Measurements from ENCODE around the gene MAPK4. TPM values are rescaled to one million over a fixed set of nuclear protein-coding genes. Genes with fewer than 3 reads are reported as not detected.

Gene MAPK4
- total RNA-seq, 1 donor from 2014 or later: not detected

DNA sequence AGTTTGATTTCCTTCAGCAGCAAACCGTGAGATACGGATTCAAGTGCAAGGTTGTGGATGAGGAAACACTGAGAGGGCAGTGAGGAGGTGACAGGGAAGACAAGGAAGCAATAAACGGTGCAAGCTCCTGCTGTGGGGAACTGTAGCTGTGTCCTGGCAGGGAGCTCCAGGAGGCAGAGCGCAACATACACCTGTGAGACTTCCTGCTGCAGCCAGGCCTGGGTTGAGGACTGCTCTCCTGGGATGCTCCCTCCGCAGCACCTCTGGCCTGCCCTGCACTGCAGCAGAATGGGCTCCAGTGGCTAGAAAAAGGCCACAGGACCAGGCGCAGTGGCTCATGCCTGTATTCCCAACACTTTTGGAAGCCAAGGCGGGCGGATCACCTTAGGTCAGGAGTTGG, 174.5 kb downstream of the MAPK4 start:
- TF ChIP-seq, protein P1, sequence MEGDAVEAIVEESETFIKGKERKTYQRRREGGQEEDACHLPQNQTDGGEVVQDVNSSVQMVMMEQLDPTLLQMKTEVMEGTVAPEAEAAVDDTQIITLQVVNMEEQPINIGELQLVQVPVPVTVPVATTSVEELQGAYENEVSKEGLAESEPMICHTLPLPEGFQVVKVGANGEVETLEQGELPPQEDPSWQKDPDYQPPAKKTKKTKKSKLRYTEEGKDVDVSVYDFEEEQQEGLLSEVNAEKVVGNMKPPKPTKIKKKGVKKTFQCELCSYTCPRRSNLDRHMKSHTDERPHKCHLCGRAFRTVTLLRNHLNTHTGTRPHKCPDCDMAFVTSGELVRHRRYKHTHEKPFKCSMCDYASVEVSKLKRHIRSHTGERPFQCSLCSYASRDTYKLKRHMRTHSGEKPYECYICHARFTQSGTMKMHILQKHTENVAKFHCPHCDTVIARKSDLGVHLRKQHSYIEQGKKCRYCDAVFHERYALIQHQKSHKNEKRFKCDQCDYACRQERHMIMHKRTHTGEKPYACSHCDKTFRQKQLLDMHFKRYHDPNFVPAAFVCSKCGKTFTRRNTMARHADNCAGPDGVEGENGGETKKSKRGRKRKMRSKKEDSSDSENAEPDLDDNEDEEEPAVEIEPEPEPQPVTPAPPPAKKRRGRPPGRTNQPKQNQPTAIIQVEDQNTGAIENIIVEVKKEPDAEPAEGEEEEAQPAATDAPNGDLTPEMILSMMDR (IDR thresholded peaks at IDR 0.05): no peak
- Mint-ChIP-seq H3K9me3 (no peaks in the 10 kb centered on the region), H3K27me3 (no peaks in the 10 kb centered on the region), H3K27ac (no peak overlapping the region), H3K36me3 (ENCODE audit: low read depth) (no peaks in the 10 kb centered on the region), H3K4me3 (no peak overlapping the region), H3K4me1 (no peaks in the 10 kb centered on the region)
- DNase-seq (no peak), ATAC-seq (ENCODE audit: low read depth) (no peak)
- intact Hi-C loops (cut with micrococcal nuclease): no loop called here
- ChIA-PET POLR2A (no interaction called here), CTCF (no interaction called here)

DNA sequence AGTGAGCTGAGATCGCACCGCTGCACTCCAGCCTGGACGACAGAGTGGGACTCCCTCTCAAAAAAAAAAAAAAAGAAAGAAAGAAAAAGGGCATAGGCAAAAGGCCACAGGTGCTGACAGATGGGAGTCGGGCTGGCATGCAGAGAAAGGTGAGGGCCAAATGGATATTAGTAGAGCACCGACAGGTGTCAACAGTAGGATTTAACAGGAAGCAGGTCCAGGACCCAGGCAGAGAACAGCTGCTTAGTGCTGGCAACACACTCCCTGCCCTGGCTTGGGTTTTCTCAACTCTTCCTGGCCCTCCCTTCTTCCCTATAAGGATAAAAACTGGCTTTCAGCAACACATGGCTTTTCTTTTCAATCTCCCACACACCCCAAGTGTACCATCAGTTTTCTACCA, 175.0 kb downstream of the MAPK4 start:
- DNase-seq (no peak), ATAC-seq (ENCODE audit: low read depth) (no peak)
- Mint-ChIP-seq H3K36me3 (ENCODE audit: low read depth) (no peaks in the 10 kb centered on the region), H3K4me1 (no peaks in the 10 kb centered on the region), H3K4me3 (no peak overlapping the region), H3K27me3 (no peaks in the 10 kb centered on the region), H3K9me3 (no peaks in the 10 kb centered on the region), H3K27ac (no peak overlapping the region)
- TF ChIP-seq, protein P1 (IDR thresholded peaks at IDR 0.05): no peak
- POLR2A ChIA-PET: no interaction called here
- intact Hi-C loops (cut with micrococcal nuclease): no loop called here
- CTCF ChIA-PET: no interaction called here

DNA sequence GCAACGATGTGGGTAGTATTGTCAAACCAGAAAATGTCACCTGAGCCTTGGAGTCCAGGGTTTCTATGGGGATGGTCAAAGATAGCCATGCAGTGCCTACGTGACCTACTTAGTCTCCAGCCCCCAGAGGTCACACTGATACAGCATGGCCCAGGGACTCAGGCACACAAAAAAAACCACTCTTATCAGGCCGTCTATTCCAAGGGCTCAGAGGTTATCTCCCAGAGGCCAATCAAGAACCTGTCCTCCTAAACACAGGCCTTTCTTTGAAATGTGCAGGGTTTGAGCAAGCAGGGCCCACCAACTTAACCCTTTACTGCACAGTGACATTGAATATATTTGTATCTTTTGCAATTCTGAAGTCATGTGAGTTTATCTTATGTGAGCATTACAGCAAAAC, 177.2 kb downstream of the MAPK4 start:
- Mint-ChIP-seq H3K4me3 (no peak overlapping the region), H3K27ac (no peak overlapping the region), H3K9me3 (no peaks in the 10 kb centered on the region), H3K4me1 (no peaks in the 10 kb centered on the region), H3K27me3 (no peaks in the 10 kb centered on the region), H3K36me3 (ENCODE audit: low read depth) (no peaks in the 10 kb centered on the region)
- CTCF ChIA-PET: no interaction called here
- POLR2A ChIA-PET: no interaction called here
- ATAC-seq (ENCODE audit: low read depth) (no peak), DNase-seq (no peak)
- TF ChIP-seq, protein P1 (IDR thresholded peaks at IDR 0.05): no peak
- intact Hi-C loops (cut with micrococcal nuclease): no loop called here

DNA sequence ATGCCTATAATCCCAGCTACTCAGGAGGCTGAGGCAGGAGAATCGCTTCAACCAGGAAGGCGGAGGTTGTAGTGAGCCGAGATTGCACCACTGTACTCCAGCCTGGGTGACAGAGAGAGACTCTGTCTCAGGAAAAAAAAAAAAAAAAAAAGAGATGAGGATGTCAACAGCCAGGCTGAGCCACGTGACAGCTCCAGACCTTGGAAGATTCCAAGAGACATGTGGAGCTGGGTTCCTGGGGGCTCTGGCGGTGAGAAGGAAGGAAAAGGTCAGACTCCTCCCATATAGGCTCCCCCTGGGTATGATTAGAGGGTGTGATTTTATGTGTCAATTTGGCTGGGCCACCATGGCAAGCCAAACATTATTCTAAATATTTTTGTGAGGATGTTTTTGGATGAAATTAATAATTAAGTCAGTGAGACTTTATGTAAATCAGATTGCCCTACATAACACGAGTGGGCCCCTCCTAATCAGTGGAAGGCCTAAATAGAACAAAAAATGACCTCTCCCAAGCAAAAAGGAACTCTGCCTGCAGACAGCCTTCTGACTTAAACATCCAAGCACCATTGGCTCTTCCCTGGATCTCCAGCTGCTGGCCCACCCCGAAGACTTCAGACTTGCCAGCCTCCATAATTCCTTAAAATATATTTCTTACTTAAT, 178.3 kb downstream of the MAPK4 start:
- no peaks in the 10 kb centered on the region for H3K36me3 Mint-ChIP-seq (ENCODE audit: low read depth)

DNA sequence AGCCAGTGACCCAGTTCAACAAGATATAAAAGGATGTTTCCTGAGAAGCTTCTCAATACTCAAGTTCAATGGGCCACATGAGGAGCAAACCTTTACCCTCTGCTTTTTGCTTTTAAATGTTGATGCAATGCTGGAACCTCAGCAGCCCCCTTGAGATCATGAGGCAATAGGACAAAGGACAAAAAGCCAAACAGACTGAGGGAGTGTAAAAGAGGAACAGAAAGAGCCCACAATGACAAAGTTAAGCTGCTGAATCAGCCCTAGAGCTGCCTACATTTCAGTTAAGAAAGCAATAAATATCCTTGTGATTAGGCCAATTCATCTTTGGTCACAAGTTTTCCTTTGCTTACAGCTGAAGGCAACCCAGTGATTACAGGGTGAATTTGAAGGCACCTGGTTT, 183.1 kb downstream of the MAPK4 start:
- H3K27me3 Mint-ChIP-seq: no peaks in the 10 kb centered on the region
- H3K27ac Mint-ChIP-seq: no peak overlapping the region
- no peak overlapping the region for H3K4me3 Mint-ChIP-seq
- no peaks in the 10 kb centered on the region for H3K36me3 Mint-ChIP-seq (ENCODE audit: low read depth)
- TF ChIP-seq, protein P1 (IDR thresholded peaks at IDR 0.05): no peak
- no peak for ATAC-seq (ENCODE audit: low read depth)
- H3K4me1 Mint-ChIP-seq: no peaks in the 10 kb centered on the region
- intact Hi-C loops (cut with micrococcal nuclease): no loop called here
- POLR2A ChIA-PET: no interaction called here
- DNase-seq: no peak
- CTCF ChIA-PET: no interaction called here
- H3K9me3 Mint-ChIP-seq: peaks cover 3% of the 10 kb centered on the region

More for the DNA sequence above, 178.3 kb downstream of the MAPK4 start:
- no peak for DNase-seq
- no peaks in the 10 kb centered on the region for H3K4me1 Mint-ChIP-seq
- H3K27ac Mint-ChIP-seq: no peak overlapping the region
- H3K27me3 Mint-ChIP-seq: no peaks in the 10 kb centered on the region
- intact Hi-C loops (cut with micrococcal nuclease): no loop called here
- ChIA-PET CTCF (no interaction called here), POLR2A (no interaction called here)
- H3K4me3 Mint-ChIP-seq: no peak overlapping the region
- TF ChIP-seq, protein P1 (IDR thresholded peaks at IDR 0.05): no peak
- peaks cover 3% of the 10 kb centered on the region for H3K9me3 Mint-ChIP-seq
- ATAC-seq (ENCODE audit: low read depth): no peak
